GM12873 (cell line): ENCODE results near the gene SLIT3.

Experiments used
- CTCF ChIP-seq: IDR thresholded peaks from 2 replicates; pipeline ENCODE4 v1.5.1; 2012; ENCODE audit warnings: low read depth, mild to moderate bottlenecking, moderate library complexity, low read length, control low read depth; ENCODE audit not compliant: insufficient read depth; ENCODE audit errors: missing control alignments

Gene SLIT3

GRCh38 chr5:168790002-168790635 lies 510.8 kb downstream of the SLIT3 start:
- TF ChIP-seq CTCF, result no peak

- TF ChIP-seq CTCF, result no peak
Measured at GRCh38 chr5:168788786-168789185, 512.2 kb downstream of the SLIT3 start.

GRCh38 chr5:168788107-168788506 lies 512.8 kb downstream of the SLIT3 start:
- TF ChIP-seq CTCF, result no peak

- TF ChIP-seq CTCF, result no peak
Measured at GRCh38 chr5:168786147-168786546, 514.8 kb downstream of the SLIT3 start.

- no peak for TF ChIP-seq CTCF
Measured at GRCh38 chr5:168784454-168784853, 516.5 kb downstream of the SLIT3 start.

GRCh38 chr5:168781941-168782571 lies 518.9 kb downstream of the SLIT3 start:
- TF ChIP-seq CTCF, result no peak

GRCh38 chr5:168780888-168781287 lies 520.1 kb downstream of the SLIT3 start:
- TF ChIP-seq CTCF, result no peak
